IMR-90 (cell line): Measurements from ENCODE around the gene PPARD. TPM values are rescaled to one million over a fixed set of nuclear protein-coding genes. Genes with fewer than 3 reads are reported as not detected.

Experiments used
- ATAC-seq: fragments of 200-7000 bp; cut with Tn5 transposase; 2 replicates; pipeline ENCODE4 v1.9.1; 2020; ENCODE audit warnings: low read depth, mild to moderate bottlenecking, moderate library complexity
- BruUV-seq: library from RNA; stranded (reverse); fragments of 400-500 nt; replicated peaks from 2 replicates; lab custom pipeline; 2021; lab: Mats Ljungman, UMichigan
- CTCF ChIA-PET: fragments of 300-600 bp; formaldehyde crosslinking; extraction: SDS; loops from one replicate; lab custom pipeline; 2021; ENCODE audit warnings: antibody characterized with exemption; lab: Yijun Ruan, JAX
- POLR2A ChIA-PET: fragments of 300-600 bp; sonication (Branson Sonifier 250); formaldehyde crosslinking; loops from one replicate; lab custom pipeline; 2022; ENCODE audit warnings: antibody characterized with exemption; ENCODE audit not compliant: unreplicated experiment; lab: Charles Lee
- DNase-seq: peaks from one replicate; pipeline ENCODE4 v3.0.0; 2013
- H2AFZ ChIP-seq: replicated peaks from 2 replicates; pipeline ENCODE3; 2013; ENCODE audit warnings: low read length, mild to moderate bottlenecking; ENCODE audit not compliant: poor library complexity
- H2AK5ac ChIP-seq: 2 replicates; pipeline ENCODE4 v1.6.1; 2013; ENCODE audit warnings: low read depth, low read length, inconsistent platforms
- H2AK9ac ChIP-seq: replicated peaks from 2 replicates; pipeline ENCODE3; 2013; ENCODE audit warnings: mild to moderate bottlenecking, low read depth, low read length, moderate library complexity; ENCODE audit not compliant: poor library complexity
- H2BK120ac ChIP-seq: 2 replicates; pipeline ENCODE4 v1.6.1; 2013; ENCODE audit warnings: low read depth, low read length, inconsistent platforms
- H2BK15ac ChIP-seq: 3 replicates; pipeline ENCODE4 v1.6.1; 2013; ENCODE audit warnings: low read depth, low read length, inconsistent platforms
- H2BK20ac ChIP-seq: 2 replicates; pipeline ENCODE4 v1.6.1; 2013; ENCODE audit warnings: low read depth, mild to moderate bottlenecking, inconsistent platforms, low read length, moderate library complexity
- H2BK5ac ChIP-seq: 2 replicates; pipeline ENCODE4 v1.6.1; 2013; ENCODE audit warnings: mild to moderate bottlenecking, low read depth, low read length, inconsistent platforms; ENCODE audit not compliant: poor library complexity, severe bottlenecking
- H3K14ac ChIP-seq: replicated peaks from 2 replicates; pipeline ENCODE4 v1.6.1; 2013; ENCODE audit warnings: low read depth, low read length, inconsistent platforms
- H3K18ac ChIP-seq: 2 replicates; pipeline ENCODE4 v1.6.1; 2013; ENCODE audit warnings: low read depth, low read length, control low read depth
- H3K23ac ChIP-seq: 2 replicates; pipeline ENCODE4 v1.6.1; 2013; ENCODE audit warnings: low read depth, low read length, inconsistent platforms
- H3K27ac ChIP-seq: 2 replicates; pipeline ENCODE4 v1.5.1; 2013; ENCODE audit warnings: mild to moderate bottlenecking, control low read depth, low read length; ENCODE audit not compliant: insufficient read depth
- H3K27me3 ChIP-seq: 2 replicates; pipeline ENCODE4 v1.6.1; 2013; ENCODE audit warnings: low read length; ENCODE audit not compliant: control insufficient read depth, insufficient read depth
- H3K36me3 ChIP-seq: 2 replicates; pipeline ENCODE4 v1.6.1; 2013; ENCODE audit warnings: low read length, mixed read lengths; ENCODE audit not compliant: control insufficient read depth, insufficient read depth
- H3K4ac ChIP-seq: 2 replicates; pipeline ENCODE4 v1.6.1; 2013; ENCODE audit warnings: low read depth, low read length, inconsistent platforms
- H3K4me1 ChIP-seq: 2 replicates; pipeline ENCODE4 v1.6.1; 2013; ENCODE audit warnings: low read length, mixed read lengths; ENCODE audit not compliant: control insufficient read depth, insufficient read depth
- H3K4me2 ChIP-seq: 2 replicates; pipeline ENCODE4 v1.6.1; 2013; ENCODE audit warnings: low read depth, mild to moderate bottlenecking, control low read depth, low read length, moderate library complexity
- H3K4me3 ChIP-seq: 2 replicates; pipeline ENCODE4 v1.5.1; 2013; ENCODE audit warnings: low read depth, mild to moderate bottlenecking, control low read depth, low read length, moderate library complexity; ENCODE audit not compliant: insufficient read depth
- H3K56ac ChIP-seq: 2 replicates; pipeline ENCODE4 v1.6.1; 2013; ENCODE audit warnings: low read length, inconsistent platforms; ENCODE audit not compliant: insufficient read depth; ENCODE audit errors: extremely low read depth
- H3K79me1 ChIP-seq, 2 experiments: 2 replicates each; pipeline ENCODE4 v1.6.1; 2013; ENCODE audit warnings: low read length in 2 of 2, inconsistent platforms in 1 of 2, low read depth in 1 of 2
- H3K9ac ChIP-seq: 2 replicates; pipeline ENCODE4 v1.6.1; 2013; ENCODE audit warnings: low read depth, low read length, control low read depth
- H3K9me1 ChIP-seq: 2 replicates; pipeline ENCODE4 v1.6.1; 2013; ENCODE audit warnings: low read length, inconsistent platforms; ENCODE audit not compliant: insufficient read depth
- H3K9me3 ChIP-seq: 2 replicates; pipeline ENCODE4 v1.6.1; 2013; ENCODE audit warnings: low read length; ENCODE audit not compliant: control insufficient read depth, insufficient read depth
- H4K20me1 ChIP-seq: 2 replicates; pipeline ENCODE4 v1.6.1; 2013; ENCODE audit warnings: low read length, inconsistent platforms; ENCODE audit not compliant: insufficient read depth
- H4K5ac ChIP-seq: 2 replicates; pipeline ENCODE4 v1.6.1; 2013; ENCODE audit warnings: mild to moderate bottlenecking, low read depth, low read length, control low read depth
- H4K8ac ChIP-seq, 2 experiments: 2 replicates each; pipeline ENCODE4 v1.6.1; 2013; ENCODE audit warnings: low read depth in 2 of 2, low read length in 2 of 2, control low read depth in 1 of 2, inconsistent platforms in 1 of 2
- H4K91ac ChIP-seq: 2 replicates; pipeline ENCODE4 v1.6.1; 2013; ENCODE audit warnings: low read depth, low read length, inconsistent platforms; ENCODE audit not compliant: insufficient read depth
- CEBPB ChIP-seq: IDR thresholded peaks from 2 replicates; pipeline ENCODE4 v1.6.1; 2012; ENCODE audit warnings: low read depth, low read length, improper control_type of control experiment
- CTCF ChIP-seq: conservative IDR thresholded peaks from 2 replicates; pipeline ENCODE4 v1.5.1; 2012; ENCODE audit warnings: mild to moderate bottlenecking, low read depth, low read length, improper control_type of control experiment
- MAFK ChIP-seq: IDR thresholded peaks from 2 replicates; pipeline ENCODE4 v1.6.1; 2012; ENCODE audit warnings: low read depth, low read length, improper control_type of control experiment
- MAZ ChIP-seq: IDR thresholded peaks from 2 replicates; pipeline ENCODE4 v1.6.1; 2012; ENCODE audit warnings: low read depth, mild to moderate bottlenecking, low read length, improper control_type of control experiment, moderate library complexity, borderline replicate concordance
- NFE2L2 ChIP-seq: fragments of 150-350 bp; IDR thresholded peaks from 2 replicates; pipeline ENCODE4 v1.6.1; 2016; ENCODE audit warnings: low read depth, mild to moderate bottlenecking, low read length
- RFX5 ChIP-seq: IDR thresholded peaks from 2 replicates; pipeline ENCODE4 v1.8.0; 2012; ENCODE audit warnings: low read depth, mild to moderate bottlenecking, low read length, moderate library complexity
- SMC3 ChIP-seq: fragments of 150-350 bp; IDR thresholded peaks from 2 replicates; pipeline ENCODE4 v1.6.1; 2016; ENCODE audit warnings: low read depth, mild to moderate bottlenecking, antibody characterized with exemption, low read length, moderate library complexity
- WGBS, 2 experiments: methylation state at CpG; one replicate each; pipeline versions ENCODE4 v1.1.5 to v1.1.7; 2013; ENCODE audit warnings: missing lambda C conversion rate in 2 of 2; ENCODE audit not compliant: insufficient read length in 1 of 2; ENCODE audit errors: extremely low coverage in 2 of 2; 5-methylcytosine and 5-hydroxymethylcytosine counted together
- dilution Hi-C: fragments of 300-500 bp; cut with HindIII; formaldehyde crosslinking; loops from one replicate; pipeline ENCODE4 v1.14.3; 2018; ENCODE audit warnings: low sequenced_read_pairs; ENCODE audit not compliant: unreplicated experiment
- in situ Hi-C: fragments of 300-500 bp; cut with MboI; formaldehyde crosslinking; loops from 3 replicates; pipeline ENCODE4 v1.14.3; 2019; ENCODE audit warnings: low sequenced_read_pairs, inconsistent platforms, mixed read lengths
- intact Hi-C: fragments of 100-400 bp; cut with micrococcal nuclease; formaldehyde crosslinking; loops from 2 replicates; pipeline ENCODE4 v1.10.0; 2022
- polyA plus RNA-seq, 3 experiments: library from polyadenylated mRNA; depleted of rRNA; stranded (reverse); fragments of >200 nt; gene quantifications; 2 replicates each; pipeline ENCODE4 v1.2.3, GENCODE V29; 2012; ENCODE audit warnings: low replicate concordance in 1 of 3
- total RNA-seq: library from RNA; depleted of rRNA; stranded (reverse); fragments of >200 nt; gene quantifications from 2 replicates; pipeline ENCODE4 v1.2.3, GENCODE V29; 2012
- TF ChIP-seq, protein P1 (sequence below): fragments of 150-350 bp; IDR thresholded peaks from 2 replicates; pipeline ENCODE4 v1.6.1; 2017; ENCODE audit warnings: mild to moderate bottlenecking, antibody characterized with exemption, low read length, low read depth

The PPARD gene
- total and polyA plus RNA-seq, 2 of the 4 experiments (the other 2 are of a cell fraction): 10.4 to 69.0 TPM

DNA sequence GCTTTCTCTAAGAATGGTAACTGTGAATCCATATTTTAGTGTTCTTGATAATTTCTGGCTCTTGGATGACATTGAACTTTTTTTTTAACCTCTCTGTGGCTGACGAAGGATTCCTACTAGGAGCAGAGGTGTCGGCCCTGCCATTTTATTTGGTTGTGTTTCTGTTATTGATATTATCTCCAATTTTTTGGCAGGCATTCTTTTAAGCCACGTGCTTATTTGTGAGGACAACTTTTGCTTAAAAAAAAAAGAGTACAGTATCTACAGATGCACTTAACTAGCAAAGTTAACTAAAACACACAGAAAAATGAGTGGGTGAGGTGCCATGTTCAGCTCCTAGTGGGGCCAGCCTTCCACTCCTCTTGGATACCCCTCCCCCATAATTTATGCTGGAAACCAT lies 110.9 kb downstream of the PPARD start:
- no peak for TF ChIP-seq CTCF
- TF ChIP-seq SMC3: no peak
- TF ChIP-seq MAFK: no peak
- TF ChIP-seq RFX5: no peak
- TF ChIP-seq, protein P1, sequence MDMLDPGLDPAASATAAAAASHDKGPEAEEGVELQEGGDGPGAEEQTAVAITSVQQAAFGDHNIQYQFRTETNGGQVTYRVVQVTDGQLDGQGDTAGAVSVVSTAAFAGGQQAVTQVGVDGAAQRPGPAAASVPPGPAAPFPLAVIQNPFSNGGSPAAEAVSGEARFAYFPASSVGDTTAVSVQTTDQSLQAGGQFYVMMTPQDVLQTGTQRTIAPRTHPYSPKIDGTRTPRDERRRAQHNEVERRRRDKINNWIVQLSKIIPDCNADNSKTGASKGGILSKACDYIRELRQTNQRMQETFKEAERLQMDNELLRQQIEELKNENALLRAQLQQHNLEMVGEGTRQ: no peak
- TF ChIP-seq MAZ: no peak
- no peak for TF ChIP-seq NFE2L2
- no peak for TF ChIP-seq CEBPB
- Histone ChIP-seq H3K4ac (no peak overlapping the region), H2BK15ac (no peak overlapping the region), H4K20me1 (peaks cover 4% of the 10 kb centered on the region; the same call in 1 of the 2 replicates), H3K27me3 (no peaks in the 10 kb centered on the region), H2AK5ac (no peak overlapping the region), H3K4me1 (peaks cover 6% of the 10 kb centered on the region), H3K23ac (peak overlapping the region; percentile 70; the same call in 1 of the 2 replicates), H3K9me3 (no peaks in the 10 kb centered on the region), H2BK120ac (no peak overlapping the region), H2AFZ (no peak overlapping the region), H3K9me1 (peaks cover 4% of the 10 kb centered on the region), H2BK5ac (no peak overlapping the region), H3K4me2 (peak overlapping the region; percentile 97), H4K91ac (no peak overlapping the region), H3K18ac (no peak overlapping the region), H2AK9ac (no peak overlapping the region), H3K56ac (no peak overlapping the region), H2BK20ac (no peak overlapping the region), H3K14ac (no peak overlapping the region), H4K8ac (no peak overlapping the region), H3K27ac (no peak overlapping the region), H3K4me3 (peak overlapping the region; percentile 87; the same call in 1 of the 2 replicates), H3K9ac (peak overlapping the region; percentile 75; the same call in 1 of the 2 replicates), H4K5ac (no peak overlapping the region), H3K79me1 (peaks cover 9 to 41% of the 10 kb centered on the region in 2 experiments), H3K36me3 (peaks cover 15% of the 10 kb centered on the region)
- in situ Hi-C loops (loop anchor here (5.0 kb wide), 1 partner anchor 111 kb away; the partner anchor contains the start of gene PPARD), dilution Hi-C loops (no loop called here), intact Hi-C loops (loop anchor here (5.0 to 10.0 kb wide), 2 partner anchors 156 to 308 kb away; partner anchors contain the start of genes DEF6 and TCP11)
- BruUV-seq: no TSS peak
- CTCF ChIA-PET: interaction anchor here (1.0 kb wide), 1 partner anchor 125 kb away, joined by 4 read pairs; no protein-coding TSS in a partner anchor
- no CpG with 5 or more reads among the region's 3 CpGs for WGBS, 2 experiments
- ATAC-seq: no peak
- DNase-seq: no peak
- POLR2A ChIA-PET: no interaction called here
